AG08396 (cell line): ENCODE data around the gene MLXIP.

Experiments used
- DNase-seq: peaks from one replicate; pipeline ENCODE4 v3.0.0; 2012; ENCODE audit warnings: low spot score, mixed read lengths

The MLXIP gene

DNA sequence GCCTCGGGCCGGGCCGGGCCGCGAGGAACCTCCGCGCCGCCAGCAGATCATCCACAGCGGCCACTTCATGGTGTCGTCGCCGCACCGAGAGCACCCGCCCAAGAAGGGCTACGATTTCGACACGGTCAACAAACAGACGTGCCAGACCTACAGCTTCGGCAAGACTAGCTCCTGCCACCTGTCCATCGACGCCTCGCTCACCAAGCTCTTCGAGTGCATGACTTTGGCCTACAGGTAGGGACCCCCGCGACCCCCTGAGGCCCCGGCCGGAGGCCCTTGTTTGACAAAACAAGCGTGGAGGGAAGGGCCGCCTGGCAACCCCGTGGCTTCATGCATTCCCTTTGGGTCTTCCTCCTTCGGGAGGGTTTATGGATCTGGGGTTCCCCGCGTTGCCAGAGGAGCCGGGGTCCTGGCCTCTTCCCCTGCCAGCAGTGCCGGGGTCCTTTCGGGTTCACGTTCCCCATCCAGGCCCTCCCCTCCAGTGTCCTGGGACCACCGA, 526 bp downstream of the MLXIP start:
- DNase-seq, result no peak

DNA sequence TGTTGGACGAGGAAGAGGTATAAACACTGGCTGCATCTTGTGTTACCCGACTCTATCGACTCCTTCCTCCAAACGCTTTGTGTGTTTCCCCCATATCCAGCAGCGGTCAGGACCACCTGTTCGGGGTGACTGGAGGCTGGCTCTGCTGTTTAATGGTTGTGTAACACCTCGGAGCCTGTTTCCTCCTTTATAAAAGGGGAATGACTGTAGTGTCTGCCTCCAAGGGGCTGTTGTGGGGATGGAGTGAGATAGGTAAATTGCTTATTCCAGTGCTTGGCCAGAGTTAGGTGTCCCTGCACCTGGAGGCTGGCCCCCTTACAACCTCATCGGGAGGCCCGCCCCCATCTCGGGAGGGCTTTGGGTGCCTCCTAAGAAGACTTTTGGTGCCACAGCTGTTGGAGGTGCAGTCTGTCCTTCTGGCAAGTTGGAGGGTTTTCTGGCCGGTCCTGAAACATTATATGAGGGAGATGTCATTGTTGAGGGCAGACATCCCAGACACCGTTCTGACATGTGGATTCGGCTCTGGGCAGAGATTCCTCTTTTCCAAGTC, 1.1 kb downstream of the MLXIP start:
- DNase-seq, result no peak

DNA sequence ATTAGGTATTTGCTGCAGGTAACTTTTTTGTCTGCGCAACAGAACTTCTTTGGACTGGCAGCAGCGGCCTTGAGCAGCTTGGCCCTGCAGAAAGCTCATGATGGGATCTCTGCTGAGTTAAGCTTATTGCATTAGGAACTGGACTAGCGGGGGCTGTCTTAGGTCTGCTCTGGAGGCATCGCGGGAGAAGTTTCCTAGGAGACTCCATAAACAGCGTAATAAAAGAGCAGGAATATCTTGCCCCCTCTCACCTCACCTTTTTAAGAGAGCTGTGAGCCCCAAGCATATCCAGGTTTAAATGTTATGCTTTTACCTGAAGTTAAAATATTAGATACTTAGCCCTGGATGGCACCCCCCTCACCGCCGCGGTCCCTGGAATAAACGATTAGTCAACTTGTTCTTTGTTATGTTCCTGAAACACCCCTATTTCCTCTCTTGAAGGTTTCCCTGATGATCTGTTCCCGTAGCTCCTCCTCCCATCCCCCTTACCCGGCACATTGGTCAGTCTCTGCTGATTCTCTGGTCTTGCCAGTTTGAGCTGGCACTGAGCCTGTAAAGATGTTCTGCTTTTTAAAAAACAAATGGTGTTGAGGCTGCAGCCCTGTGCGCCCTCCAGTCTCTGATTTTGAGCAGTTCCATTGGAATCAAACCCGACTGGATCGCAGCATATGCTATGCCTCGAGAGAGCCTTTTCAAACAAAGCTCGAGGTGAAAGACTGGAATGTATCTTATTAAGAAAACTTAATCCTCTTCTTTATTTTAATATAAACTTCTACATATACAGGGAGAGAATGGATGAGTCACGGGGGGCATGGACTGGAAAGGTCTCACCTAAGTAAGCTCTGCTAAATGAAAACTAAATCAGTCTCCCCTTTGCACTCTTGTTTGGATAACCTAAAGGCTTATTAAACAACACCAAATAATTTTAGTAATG, 1.9 kb downstream of the MLXIP start:
- DNase-seq, result peak; percentile 76

DNA sequence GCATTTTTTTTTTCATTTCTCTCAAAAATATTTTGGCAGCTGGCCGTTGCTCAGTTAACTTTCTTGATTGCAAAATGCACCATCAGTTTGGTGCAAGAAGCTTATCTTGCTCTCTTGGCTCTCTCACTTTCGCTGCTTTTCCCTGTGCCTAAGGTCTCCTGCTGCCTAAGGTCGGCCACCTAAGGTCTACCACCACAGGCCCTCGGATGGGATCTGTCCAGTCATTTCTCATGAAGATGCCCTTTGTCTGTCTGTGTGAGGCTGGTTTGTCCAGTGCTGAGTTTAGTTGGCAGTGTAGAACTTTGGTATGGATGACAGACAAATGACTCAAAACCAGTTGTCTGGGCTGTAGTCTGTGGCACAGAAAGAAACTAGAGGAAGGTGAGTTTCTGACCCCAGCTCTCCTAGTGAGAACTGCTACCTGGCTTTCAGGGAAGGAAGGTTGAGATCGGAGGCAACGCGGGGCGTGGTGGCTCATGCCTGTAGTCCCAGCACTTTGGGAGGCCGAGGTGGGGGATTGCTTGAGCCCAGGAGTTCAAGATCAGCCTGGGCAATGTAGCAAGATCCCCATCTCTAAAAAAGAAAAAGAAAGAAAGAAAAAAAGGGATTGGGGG, 2.6 kb downstream of the MLXIP start:
- no peak for DNase-seq

DNA sequence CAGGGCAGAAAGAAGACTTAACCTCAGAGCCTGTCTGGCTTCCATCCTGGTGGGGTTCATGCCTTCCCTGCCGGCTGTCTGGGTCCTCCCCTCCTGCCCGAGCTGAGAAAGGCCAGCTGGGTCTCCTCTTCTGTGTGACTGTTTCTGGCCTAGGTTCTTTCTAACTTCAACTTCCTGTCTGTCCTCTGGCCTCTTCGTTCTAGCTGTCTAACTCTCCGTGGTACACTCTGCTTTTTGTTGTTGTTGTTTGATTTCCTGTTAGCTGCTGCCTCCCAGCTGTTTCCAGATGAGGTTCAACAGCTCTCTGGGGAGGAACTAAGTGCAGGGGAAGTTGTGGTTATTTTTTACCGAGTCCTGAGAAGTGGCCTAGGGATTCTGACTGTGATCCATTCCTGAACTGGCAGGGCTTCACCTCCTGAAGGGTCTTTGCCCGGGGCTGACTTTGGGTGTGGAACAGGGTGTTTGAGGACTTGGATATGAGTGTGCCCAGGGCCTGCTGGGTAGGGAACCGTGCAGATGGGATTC, 3.2 kb downstream of the MLXIP start:
- DNase-seq, result no peak

DNA sequence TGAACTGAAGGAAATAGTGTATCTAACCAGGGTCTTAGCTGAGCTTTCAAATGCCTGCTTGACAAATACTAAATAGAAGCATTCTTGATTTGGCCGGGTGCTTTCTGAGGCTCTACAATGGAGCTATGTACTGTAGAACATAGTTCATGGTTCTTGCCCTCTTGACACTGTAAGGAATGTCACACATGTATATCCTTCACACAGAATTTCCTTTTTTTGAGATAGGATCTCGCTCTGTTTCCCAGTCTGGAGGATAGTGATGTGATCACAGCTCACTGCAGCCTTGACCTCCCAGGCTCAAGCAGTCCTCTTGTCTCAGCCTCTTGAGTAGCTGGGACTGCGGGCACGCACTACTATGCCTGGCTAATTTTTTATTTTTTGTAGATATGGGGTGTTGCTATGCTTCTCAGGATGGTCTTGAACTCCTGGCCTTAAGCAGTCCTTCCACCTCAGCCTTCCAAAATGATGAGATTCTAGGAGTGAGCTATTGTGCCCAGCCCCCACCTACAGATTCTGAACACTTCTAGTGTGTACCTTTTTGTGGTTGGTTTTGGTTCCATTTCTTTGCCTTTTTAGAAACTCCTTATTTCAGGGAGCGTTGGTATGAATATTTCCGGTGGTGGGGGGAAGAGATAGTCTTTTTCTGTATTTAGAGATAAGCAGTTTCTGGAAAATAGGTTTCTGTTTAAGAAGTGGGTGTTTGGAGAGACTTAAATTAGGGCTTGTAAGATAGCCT, 4.2 kb downstream of the MLXIP start:
- no peak for DNase-seq

DNA sequence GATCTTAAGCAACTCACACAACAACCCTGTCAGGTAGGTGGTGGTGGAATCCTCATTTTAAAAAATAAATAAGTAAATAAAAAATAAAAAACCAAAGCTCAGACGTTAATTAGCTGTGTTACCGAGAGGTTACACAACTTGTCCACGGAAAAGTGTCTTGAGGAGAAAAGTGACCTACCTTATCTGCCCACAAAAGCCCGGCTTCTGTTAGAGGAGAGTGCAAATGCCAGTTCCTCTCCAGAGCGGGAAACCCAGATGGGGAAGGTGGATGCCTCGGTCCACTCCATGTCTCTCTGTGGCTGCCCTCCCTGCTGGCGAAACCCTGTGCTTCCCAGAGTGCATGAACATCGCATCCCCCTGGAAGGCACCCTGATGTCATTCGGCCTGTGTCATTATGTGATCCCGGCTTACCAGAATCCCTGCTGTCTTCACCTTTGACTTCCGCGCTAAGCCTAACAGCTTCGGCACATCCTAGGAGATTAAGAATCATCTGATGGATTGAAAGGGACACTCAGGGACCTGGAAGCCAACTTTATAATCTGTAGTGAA, 6.4 kb downstream of the MLXIP start:
- DNase-seq, result no peak

DNA sequence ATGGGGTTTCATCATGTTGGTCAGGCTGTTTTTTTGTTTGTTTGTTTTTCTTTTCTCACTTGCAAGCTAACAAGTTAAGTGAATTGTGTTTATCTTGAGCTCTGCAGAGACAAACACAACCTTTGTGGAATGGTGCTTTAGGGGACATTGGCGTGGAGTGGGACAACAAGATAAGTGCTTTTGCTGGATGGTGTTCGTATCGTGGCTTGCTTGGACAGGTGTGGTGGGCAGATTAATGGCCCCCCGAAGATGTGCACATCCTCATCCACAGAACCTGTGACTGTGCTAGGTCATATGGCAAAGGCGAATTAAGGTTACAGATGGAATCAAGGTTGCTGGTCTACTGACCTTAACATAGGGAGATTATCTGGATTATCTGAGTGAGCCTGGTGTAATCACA, 7.0 kb downstream of the MLXIP start:
- no peak for DNase-seq

DNA sequence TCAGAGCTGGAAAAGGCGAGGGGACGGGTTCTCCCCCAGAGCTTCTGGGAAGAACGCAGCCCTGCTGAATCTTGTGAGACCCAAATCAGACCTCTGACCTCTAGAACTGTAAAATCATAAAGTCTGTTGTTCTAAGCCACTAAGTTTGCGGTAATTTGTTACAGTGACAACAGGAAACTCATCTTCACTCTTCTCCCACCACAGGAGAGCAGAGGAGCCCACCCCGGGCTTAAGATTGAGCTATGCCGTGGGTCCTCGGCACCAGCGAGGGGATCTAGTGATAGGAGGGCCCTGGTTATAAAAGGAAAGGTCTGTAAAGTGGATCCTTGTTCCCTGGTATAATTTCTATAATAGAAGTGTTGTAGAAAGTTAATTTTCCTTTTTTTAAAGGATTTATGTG, 7.6 kb downstream of the MLXIP start:
- no peak for DNase-seq

DNA sequence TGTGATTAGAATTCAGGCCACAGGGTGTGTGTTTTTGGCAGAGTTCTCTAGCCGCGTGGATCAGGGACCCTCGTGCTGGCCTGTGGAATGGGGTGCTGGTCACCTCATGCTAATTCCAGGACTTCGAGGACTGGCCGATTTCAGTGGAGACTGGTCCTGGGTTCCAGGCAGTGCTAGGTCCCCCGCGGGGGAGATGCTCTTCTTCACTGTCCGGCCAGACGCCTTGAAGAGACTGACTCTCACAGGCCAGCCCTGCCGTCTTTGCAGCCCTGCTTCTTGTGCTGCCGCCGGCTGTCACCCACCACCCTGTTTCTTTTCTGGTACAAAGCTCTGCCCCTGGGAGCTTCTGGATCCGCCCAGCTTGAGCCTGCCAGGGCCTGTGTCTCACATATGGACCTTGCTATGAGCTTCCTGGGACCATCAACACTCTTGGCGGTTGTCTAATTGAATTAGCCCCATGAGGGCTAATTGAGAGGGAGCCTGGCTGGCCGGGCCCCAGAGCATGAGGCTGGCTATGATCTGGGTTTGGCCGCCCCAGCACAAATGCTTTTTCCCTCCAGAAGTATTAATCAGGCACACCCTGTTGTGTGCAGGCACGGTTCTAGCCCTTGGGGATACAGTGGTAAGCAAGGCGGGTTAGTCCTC, 8.2 kb downstream of the MLXIP start:
- no peak for DNase-seq

DNA sequence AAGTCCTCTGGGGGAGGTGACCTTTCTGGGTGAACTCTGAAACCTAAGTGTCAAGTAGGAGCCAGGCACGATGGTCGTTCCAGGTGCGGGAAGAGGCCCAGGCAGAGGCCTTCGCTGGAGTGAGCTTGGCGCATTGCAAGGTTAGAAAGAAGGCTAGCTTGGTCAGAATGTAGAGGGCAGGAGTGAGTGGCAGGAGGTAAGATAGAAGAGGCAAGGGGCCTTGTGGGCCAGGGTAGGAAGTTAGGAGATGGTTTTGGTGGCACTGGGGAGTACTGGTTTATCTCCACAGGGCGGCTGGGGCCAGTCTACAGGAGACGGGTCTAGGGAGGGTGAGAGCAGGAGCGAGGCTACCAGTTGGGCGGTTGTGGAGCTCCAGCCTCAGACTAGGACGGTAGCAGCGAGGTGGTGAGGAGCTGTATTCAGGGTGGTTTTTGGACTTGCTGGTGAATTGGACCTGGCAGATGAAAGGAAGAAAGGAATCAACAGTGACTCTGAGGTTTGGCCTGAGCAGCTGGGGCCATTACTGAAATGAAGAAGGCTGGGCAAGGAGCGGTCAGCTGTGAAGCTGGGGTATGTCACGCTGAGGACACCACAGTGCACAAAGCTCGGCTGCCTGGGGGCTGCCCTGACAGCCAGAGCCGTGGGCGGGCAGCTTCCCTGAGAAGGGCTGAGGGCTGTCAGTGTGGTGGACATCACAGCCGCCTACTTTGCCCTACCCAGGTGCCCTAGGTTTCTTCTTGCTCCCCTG, 9.0 kb downstream of the MLXIP start:
- DNase-seq, result no peak

DNA sequence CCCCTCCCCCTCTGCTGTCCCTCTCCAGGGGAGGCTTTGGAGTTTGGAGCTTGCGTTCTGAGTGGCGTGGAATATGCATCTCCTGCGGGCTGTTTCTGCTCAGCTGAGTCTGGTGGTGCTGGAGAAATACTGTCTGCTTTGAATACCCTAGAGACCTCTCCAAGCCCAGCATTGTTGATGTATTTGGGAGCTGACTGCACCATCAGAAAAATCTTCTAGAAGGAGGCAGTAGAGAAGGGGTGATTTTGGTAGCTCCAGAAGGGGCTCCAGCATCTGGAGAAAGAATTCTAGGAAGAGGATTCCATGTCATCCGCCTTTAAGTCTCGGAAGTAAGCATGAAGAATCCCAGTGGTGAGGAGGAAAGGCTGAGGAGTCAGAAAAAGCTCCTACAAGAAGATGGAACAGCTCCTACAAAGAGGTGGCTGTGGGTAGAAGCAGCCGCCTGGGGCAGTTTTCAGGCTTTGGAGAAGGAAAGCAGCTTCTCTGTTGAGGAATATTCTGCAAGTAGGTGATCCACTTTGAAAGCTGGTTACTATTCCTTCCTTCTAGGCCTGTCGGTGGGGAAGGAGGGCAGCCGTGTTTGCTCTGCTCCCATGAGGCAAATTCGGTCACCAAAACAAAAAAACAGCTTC, 9.7 kb downstream of the MLXIP start:
- DNase-seq, result no peak

DNA sequence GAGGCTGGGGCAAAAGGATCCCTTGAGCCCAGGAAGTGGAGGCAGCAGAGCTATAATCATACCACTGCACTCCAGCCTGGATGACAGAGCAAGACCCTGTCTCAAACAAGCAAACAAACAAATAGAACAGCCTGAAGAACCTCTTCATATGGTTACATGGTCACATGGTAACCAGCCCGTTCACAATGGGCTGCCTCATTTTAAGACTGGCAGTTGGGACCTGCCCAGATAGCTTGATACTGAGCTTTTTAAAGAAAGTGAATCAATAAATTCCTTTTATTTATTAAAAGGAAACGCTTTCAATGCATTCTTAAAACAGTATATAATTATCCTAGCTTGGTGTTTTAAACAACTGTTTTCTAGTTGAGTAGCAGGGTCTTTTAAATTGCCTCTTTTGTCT, 10.5 kb downstream of the MLXIP start:
- DNase-seq, result no peak

DNA sequence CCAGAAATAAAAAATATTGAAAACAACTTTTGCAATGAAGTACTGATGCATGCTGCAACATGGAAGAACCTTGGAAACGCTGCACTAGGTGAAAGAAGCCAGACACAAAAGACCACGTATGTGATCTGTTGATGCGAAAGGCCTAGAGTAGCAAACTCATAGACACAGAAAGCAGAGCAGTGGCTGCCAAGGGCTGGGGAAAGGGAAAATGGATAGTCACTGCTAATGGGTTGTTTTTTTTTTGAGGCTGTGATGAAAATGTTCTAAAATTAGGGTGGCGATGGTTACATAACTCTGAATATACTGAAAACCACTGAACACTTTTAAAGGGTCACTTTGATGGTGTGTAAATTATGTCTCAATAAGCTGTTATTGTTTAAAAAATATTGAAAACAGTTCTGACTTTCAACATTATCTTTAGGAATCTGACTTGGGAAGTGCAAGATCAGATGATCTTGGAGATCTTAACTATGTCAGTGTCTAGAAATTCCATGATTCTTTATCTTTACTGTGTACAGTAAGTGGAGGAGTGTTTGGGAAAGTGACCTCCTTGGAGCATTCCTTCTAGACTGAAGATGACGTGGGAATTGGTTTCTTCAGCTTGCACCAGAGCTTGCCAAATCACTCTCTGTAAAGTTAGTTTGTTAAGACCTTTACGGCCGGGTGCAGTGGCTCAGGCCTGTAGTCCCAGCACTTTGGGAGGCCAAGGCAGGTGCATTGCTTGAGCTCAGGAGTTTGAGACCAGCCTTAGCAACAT, 12.4 kb downstream of the MLXIP start:
- DNase-seq, result peak; percentile 58

DNA sequence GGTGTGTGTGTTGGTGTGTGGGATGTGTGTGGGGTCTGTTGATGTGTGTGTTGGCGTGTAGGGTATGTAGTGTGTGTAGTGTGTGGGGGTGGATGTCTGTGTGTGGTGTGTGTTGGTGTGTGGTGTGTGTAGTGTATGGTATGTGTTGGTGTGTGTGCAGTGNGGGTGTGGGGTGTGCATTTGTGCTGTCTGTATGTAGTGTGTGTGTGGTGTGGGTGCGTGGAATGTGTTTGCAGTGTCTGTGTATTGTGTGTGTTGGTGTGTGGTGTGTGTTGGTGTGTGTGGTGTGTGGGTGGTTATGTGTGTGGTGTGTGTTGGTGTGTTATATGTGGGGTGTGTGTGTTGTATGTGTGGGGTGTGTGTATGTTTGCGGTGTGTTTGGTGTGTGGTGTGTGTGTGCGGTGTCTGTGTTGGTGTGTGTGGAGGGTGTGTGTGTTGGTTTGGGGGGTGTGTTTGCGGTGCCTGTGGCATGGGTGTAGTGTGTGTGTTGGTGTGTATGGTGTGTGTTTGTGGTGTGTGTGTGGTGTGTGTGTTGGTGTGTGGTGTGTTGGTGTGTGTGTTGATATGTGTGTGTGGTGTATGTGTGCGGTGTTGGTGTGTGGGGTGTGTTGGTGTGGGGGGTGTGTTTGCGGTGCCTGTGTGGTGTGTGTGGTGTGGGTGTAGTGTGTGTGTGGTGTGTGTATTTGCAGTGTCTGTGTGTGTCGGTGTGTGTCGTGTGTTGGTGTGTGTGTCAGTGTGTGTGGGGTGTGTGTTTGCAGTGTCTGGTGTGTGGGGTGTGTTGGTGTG, 14.7 kb downstream of the MLXIP start:
- DNase-seq, result no peak

DNA sequence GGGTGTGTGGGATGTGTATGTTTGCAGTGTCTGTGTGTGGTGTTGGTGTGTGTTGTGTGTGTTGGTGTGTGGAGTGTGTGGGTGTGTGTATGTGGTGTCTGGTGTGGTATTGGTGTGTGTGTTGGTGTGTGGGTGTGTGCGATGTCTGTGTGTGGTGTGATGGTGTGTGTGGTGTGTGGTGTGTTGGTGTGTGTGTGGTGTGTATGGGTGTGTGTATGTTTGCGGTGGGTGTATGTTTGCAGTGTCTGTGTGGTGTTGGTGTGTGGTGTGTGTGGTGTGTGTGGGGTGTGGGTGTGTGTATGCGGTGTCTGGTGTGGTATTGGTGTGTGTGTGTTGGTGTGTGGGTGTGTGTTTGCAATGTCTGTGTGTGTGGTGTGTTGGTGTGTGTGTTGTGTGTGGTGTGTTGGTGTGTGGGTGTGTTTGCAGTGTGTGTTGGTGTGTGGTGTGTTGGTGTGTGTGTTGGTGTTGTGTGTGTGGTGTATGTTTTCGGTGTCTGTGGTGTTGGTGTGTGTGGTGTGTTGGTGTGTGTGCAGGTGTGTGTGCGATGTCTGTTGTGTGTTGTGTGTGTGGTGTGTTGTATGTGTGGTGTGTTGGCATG, 15.7 kb downstream of the MLXIP start:
- no peak for DNase-seq

DNA sequence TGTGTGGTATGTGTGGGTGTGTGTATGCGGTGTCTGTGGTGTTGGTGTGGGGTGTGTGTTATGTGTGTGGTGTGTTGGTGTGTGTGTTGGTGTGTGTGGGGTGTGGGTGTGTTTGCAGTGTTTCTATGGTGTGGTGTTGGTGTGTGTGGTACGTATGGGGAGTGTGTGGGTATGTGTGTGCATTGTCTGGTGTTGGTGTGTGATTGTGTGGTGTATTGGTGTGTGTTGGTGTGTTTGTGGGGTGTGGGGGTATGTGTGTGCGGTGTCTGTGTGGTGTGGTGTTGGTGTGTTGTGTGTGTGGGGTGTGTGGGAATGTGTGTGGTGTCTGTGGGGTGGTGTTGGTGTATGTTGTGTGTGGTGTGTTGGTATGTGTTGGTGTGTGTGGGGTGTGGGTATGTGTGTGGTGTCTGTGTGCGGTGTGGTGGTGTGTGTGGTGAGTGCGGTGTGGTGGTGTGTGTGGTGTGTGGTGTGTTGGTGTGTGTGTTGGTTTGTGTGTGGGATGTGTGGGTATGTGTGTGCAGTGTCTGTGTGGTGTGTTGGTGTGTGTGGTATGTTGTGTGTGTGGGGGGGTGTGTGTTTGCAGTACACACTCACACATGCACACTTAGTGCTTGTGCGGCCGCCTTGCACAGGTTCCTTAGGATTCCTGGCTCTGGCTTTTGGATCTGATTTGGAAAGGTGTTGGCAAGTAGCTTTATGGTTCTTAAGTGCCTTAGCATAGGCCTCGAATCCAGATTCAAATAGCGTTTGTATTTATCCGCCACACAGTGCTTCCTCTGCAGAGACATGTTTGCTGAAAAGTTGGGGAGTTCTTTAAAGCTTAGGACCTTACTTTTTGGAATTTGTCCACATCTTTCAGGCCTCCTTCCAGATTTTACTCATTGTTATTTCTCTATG, 16.4 kb downstream of the MLXIP start:
- no peak for DNase-seq
